Measurements from ENCODE around the gene SUSD4. TPM values are rescaled to one million over a fixed set of nuclear protein-coding genes. Genes with fewer than 3 reads are reported as not detected.

SUSD4 gene
- total and polyA plus RNA-seq, 2 donors (not counting 1 experiment from before 2014, with no cell fraction given), result 0.33 TPM; not detected in 1

DNA sequence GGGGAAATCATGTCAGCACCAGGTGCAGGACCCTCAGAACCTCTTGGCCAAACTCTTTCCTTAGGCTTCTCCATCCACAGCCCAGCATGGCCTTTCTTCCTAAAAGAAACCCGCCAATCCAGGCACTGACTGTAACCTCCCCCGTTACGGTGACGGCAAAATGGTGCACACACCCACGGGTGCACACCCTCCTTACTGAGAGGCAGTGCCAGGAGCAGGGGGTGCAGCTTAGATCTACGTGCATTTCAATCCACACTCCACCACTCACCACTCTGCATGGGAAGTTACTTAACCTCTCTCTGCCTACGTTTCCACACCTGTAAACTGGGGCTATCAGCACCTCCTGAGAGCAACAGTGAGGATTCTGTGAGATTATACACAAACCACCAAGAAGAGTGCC is 31.0 kb downstream of the SUSD4 start:
- Histone ChIP-seq H3K27ac (ENCODE audit: insufficient read depth, low read length) (no peak overlapping the region), H2AFZ (ENCODE audit: low read length) (no peak overlapping the region), H3K4me3 (replicated peaks in 1 of 4; ENCODE audit: control extremely low read depth in 1 of 4, insufficient read depth in 1 of 4, low read depth in 3 of 4, low read length in 4 of 4) (no peak overlapping the region), H3K27me3 (ENCODE audit: control insufficient read depth, insufficient read depth, low read length) (no peaks in the 10 kb centered on the region), H4K20me1 (ENCODE audit: control insufficient read depth, extremely low read depth, insufficient read depth, low read length) (no peaks in the 10 kb centered on the region), H3K9me3 (ENCODE audit: control insufficient read depth, insufficient read depth, low read depth, low read length) (no peaks in the 10 kb centered on the region), H3K79me2 (ENCODE audit: control insufficient read depth, insufficient read depth, low read length) (no peaks in the 10 kb centered on the region), H3K4me1 (ENCODE audit: control insufficient read depth, extremely low read depth, insufficient read depth, low read length) (peaks cover 6% of the 10 kb centered on the region), H3K4me2 (ENCODE audit: extremely low read depth, insufficient read depth, low read length) (no peak overlapping the region), H3K36me3 (ENCODE audit: control insufficient read depth, insufficient read depth, low read length) (no peaks in the 10 kb centered on the region), H3K9ac (ENCODE audit: insufficient read depth, low read length) (no peak overlapping the region)
- no peak for DNase-seq (ENCODE audit: low read depth in 2 of 2)
- no peak for TF ChIP-seq EZH2 (IDR thresholded peaks at IDR 0.05; ENCODE audit: low read length, missing control alignments)
- TF ChIP-seq, protein P1, sequence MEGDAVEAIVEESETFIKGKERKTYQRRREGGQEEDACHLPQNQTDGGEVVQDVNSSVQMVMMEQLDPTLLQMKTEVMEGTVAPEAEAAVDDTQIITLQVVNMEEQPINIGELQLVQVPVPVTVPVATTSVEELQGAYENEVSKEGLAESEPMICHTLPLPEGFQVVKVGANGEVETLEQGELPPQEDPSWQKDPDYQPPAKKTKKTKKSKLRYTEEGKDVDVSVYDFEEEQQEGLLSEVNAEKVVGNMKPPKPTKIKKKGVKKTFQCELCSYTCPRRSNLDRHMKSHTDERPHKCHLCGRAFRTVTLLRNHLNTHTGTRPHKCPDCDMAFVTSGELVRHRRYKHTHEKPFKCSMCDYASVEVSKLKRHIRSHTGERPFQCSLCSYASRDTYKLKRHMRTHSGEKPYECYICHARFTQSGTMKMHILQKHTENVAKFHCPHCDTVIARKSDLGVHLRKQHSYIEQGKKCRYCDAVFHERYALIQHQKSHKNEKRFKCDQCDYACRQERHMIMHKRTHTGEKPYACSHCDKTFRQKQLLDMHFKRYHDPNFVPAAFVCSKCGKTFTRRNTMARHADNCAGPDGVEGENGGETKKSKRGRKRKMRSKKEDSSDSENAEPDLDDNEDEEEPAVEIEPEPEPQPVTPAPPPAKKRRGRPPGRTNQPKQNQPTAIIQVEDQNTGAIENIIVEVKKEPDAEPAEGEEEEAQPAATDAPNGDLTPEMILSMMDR (conservative IDR thresholded peaks at IDR 0.05 in 1 of 2, IDR thresholded peaks at IDR 0.05 in 1 of 2; ENCODE audit: low read depth in 1 of 2, low read length in 2 of 2), result no peak

DNA sequence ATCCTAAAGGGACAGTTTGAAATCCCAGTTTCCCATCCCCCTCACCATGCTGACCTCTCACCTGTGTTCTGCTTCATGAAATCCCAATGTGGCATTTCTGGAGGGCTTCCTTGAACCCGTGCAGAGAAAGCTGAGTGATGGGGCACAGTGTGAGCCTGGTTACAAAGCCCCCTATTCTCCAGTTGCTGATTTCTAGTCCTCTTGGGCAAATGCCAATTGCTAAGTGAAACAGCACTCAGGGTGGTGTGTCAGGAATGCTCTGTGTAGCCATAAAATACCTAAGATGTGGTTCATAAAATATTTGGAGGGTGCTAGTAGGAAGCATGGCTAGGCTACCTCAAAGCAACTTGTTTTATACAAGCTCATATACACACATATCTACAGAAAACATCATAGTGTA is 32.0 kb downstream of the SUSD4 start:
- Histone ChIP-seq H3K4me1 (ENCODE audit: control insufficient read depth, extremely low read depth, insufficient read depth, low read length) (peaks cover 6% of the 10 kb centered on the region), H4K20me1 (ENCODE audit: control insufficient read depth, extremely low read depth, insufficient read depth, low read length) (no peaks in the 10 kb centered on the region), H3K27me3 (ENCODE audit: control insufficient read depth, insufficient read depth, low read length) (no peaks in the 10 kb centered on the region), H3K27ac (ENCODE audit: insufficient read depth, low read length) (no peak overlapping the region), H3K36me3 (ENCODE audit: control insufficient read depth, insufficient read depth, low read length) (no peaks in the 10 kb centered on the region), H3K4me3 (replicated peaks in 1 of 4; ENCODE audit: control extremely low read depth in 1 of 4, insufficient read depth in 1 of 4, low read depth in 3 of 4, low read length in 4 of 4) (no peak overlapping the region), H3K9ac (ENCODE audit: insufficient read depth, low read length) (no peak overlapping the region), H2AFZ (ENCODE audit: low read length) (no peak overlapping the region), H3K9me3 (ENCODE audit: control insufficient read depth, insufficient read depth, low read depth, low read length) (no peaks in the 10 kb centered on the region), H3K4me2 (ENCODE audit: extremely low read depth, insufficient read depth, low read length) (peak overlapping the region; percentile 32), H3K79me2 (ENCODE audit: control insufficient read depth, insufficient read depth, low read length) (no peaks in the 10 kb centered on the region)
- peak in 1 of 2 donors; percentile 89 for DNase-seq (ENCODE audit: low read depth in 2 of 2)
- TF ChIP-seq, protein P1 (conservative IDR thresholded peaks at IDR 0.05 in 1 of 2, IDR thresholded peaks at IDR 0.05 in 1 of 2; ENCODE audit: low read depth in 1 of 2, low read length in 2 of 2), result no peak
- no peak for TF ChIP-seq EZH2 (IDR thresholded peaks at IDR 0.05; ENCODE audit: low read length, missing control alignments)

DNA sequence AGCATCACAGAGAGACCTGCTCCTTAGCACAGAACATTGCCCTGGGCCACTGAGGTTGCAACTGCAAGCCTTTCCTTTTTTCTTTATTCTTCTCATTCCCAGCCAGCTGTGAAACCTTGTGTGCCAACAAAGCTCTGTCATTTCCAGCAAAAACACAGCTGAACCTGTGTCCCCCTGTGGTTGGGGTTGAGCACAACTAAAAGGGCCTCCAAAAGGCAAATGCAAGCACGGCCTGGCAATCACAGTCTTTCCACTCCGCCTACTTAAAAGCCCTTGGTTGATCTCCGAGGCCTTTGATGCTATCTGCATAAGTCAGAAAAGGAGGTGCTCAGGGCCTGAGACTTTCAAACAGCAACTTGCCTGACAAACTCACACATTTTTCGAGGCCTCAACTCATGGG is 32.7 kb downstream of the SUSD4 start:
- Histone ChIP-seq H3K4me1 (ENCODE audit: control insufficient read depth, extremely low read depth, insufficient read depth, low read length) (peaks cover 6% of the 10 kb centered on the region), H3K36me3 (ENCODE audit: control insufficient read depth, insufficient read depth, low read length) (no peaks in the 10 kb centered on the region), H3K79me2 (ENCODE audit: control insufficient read depth, insufficient read depth, low read length) (no peaks in the 10 kb centered on the region), H3K27me3 (ENCODE audit: control insufficient read depth, insufficient read depth, low read length) (no peaks in the 10 kb centered on the region), H3K4me2 (ENCODE audit: extremely low read depth, insufficient read depth, low read length) (peak overlapping the region; percentile 32), H3K9me3 (ENCODE audit: control insufficient read depth, insufficient read depth, low read depth, low read length) (no peaks in the 10 kb centered on the region), H3K9ac (ENCODE audit: insufficient read depth, low read length) (no peak overlapping the region), H4K20me1 (ENCODE audit: control insufficient read depth, extremely low read depth, insufficient read depth, low read length) (no peaks in the 10 kb centered on the region), H3K4me3 (replicated peaks in 1 of 4; ENCODE audit: control extremely low read depth in 1 of 4, insufficient read depth in 1 of 4, low read depth in 3 of 4, low read length in 4 of 4) (no peak overlapping the region), H3K27ac (ENCODE audit: insufficient read depth, low read length) (no peak overlapping the region), H2AFZ (ENCODE audit: low read length) (no peak overlapping the region)
- peak in 1 of 2 donors; percentile 70 for DNase-seq (ENCODE audit: low read depth in 2 of 2)
- TF ChIP-seq, protein P1 (conservative IDR thresholded peaks at IDR 0.05 in 1 of 2, IDR thresholded peaks at IDR 0.05 in 1 of 2; ENCODE audit: low read depth in 1 of 2, low read length in 2 of 2), result no peak
- TF ChIP-seq EZH2 (IDR thresholded peaks at IDR 0.05; ENCODE audit: low read length, missing control alignments), result no peak
